Central memory CD4-positive, alpha-beta T cell (primary cell): ENCODE results near the gene PHLDB3.
"Not testable (repeated sequence)": the region's sequence is repeated elsewhere in the genome, so short reads cannot be mapped to it uniquely, and the experiment has no call there.

Experiments used
- DNase-seq: peaks from one replicate; pipeline ENCODE4 v3.0.0; 2022
- total RNA-seq, 3 experiments: gene quantifications; one replicate each; lab custom pipeline; 2026; lab: John Stamatoyannopoulos, UW

Gene PHLDB3
- 20.5 to 28.2 (median 24.8) reads per million in 3 experiments for total RNA-seq

GRCh38 chr19:43504426-43505185 is at the start of gene PHLDB3:
PHLDB3 (minus strand) TSS chr19:43504746; CDS start chr19:43504118, 628 bp downstream.
- DNase-seq, result no peak

GRCh38 chr19:43553656-43554055 is 49.1 kb upstream of the PHLDB3 start:
- no peak for DNase-seq

- no peak for DNase-seq
Measured at GRCh38 chr19:43552616-43553015, 48.1 kb upstream of the PHLDB3 start.

DNA sequence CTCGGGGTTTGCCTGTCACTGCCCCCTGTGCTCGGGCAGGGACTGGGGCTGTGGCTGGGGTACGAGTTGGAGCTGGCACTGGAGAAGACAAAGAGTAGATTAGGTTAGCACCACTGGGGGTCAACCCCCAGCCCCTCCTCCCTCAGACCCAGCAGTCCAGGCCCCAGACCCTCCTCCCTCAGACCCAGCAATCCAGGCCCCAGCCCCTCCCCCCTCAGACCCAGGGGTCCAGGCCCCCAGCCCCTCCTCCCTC is 47.6 kb upstream of the PHLDB3 start:
- DNase-seq, result no peak

DNA sequence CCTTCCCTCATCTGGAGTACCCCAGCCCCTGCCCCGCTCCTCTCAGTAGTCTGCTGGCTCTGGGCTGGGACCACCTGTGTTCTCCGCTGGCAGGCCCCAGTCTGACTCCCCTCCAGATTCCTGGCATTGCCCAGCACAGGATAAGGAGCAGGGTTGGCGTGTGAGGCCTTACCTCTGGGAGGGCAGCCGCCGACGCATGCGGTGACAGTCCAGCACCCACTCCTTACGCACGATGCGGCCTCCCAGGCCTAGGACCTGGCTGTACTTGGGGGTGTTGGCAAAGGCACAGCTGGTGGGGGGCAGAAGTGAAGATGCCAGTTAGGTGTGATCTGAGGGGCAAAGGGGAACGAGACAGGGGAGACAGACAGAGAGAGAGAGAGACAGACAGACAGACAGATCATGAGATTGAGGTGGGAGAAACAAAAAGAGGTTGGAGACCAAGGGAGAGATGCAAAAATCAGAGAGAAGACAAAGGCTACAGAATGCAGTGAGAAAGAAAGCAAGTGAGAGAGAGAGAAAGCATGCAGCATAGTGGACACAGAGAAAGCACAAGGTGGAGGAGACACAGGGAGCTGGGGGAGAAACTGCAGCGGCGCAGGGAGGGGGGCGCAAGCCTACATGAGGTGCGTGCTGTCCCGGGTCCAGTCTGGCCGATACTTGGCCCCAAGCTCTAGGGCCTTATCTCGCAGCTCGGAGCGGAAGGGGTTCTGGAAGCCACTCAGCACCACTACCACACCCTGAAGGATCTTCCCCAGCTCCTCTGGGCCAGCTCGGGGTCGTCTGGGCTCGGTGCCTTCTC is 47.1 kb upstream of the PHLDB3 start:
- DNase-seq, result no peak

DNA sequence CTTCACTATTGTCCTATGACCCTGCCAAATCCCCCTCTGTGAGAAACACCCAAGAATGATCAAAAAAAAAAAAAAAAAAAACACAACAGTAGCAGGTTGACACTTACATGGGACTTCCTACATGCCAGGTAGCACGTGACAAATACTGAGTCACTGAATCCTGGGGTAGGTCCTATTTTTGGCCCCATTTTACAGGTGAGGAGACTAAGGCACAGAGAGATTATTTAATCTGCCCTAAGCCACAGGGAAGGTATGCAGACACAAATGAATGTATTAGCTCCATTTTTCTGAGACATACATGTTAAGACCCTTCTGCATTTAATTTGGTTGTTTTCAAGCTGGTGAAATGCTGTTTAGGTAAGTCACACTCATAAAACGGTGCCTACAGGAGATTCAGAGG is 44.2 kb upstream of the PHLDB3 start:
- DNase-seq, result no peak

GRCh38 chr19:43547926-43548325 is 43.4 kb upstream of the PHLDB3 start:
- DNase-seq, result not testable (repeated sequence)

DNA sequence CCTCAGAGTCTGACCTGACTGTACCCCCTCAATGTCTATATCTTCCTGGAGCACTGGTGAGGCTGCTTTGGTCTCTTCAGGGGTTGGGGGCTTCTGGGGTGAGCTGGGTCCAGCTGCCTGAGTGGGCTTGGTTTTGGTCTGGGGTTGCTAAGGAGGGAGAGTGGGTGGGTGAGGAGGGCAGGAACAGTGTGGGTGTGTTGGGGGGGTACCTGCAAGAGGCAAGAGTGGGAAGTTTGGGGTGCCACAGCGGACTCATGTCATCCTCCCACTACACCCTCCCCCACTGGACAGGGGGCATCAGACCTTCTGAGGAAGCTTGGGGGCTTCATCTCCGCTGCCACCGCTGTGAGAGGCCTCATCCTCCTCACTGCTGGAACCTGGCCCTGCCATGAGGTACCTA is 42.0 kb upstream of the PHLDB3 start:
- no peak for DNase-seq

GRCh38 chr19:43545981-43546380 is 41.4 kb upstream of the PHLDB3 start:
- no peak for DNase-seq

- DNase-seq, result no peak
Measured at GRCh38 chr19:43545276-43545675, 40.7 kb upstream of the PHLDB3 start.

- DNase-seq, result no peak
Measured at GRCh38 chr19:43544077-43544476, 39.5 kb upstream of the PHLDB3 start.

GRCh38 chr19:43541920-43542650 is 37.5 kb upstream of the PHLDB3 start:
- no peak for DNase-seq

- DNase-seq, result no peak
Measured at GRCh38 chr19:43540381-43540780, 35.8 kb upstream of the PHLDB3 start.

DNA sequence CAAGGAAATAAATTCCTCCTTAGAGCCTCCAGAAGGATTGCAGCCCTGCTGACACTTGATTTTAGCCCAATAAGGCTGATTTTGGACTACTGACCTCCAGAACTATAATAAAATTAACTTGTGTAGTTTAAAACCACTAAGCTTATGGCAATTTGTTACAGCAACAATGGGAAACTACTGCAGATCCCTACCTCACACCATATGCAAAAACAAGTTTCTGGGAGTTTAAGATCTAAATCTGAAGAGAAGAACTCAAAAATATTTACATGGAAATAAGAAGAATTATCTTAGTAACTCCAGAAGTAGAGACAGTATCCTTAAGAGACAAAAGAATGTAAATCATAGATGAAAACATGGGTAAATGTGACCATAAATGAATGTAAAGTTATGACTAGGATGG is 34.4 kb upstream of the PHLDB3 start:
- no peak for DNase-seq

DNA sequence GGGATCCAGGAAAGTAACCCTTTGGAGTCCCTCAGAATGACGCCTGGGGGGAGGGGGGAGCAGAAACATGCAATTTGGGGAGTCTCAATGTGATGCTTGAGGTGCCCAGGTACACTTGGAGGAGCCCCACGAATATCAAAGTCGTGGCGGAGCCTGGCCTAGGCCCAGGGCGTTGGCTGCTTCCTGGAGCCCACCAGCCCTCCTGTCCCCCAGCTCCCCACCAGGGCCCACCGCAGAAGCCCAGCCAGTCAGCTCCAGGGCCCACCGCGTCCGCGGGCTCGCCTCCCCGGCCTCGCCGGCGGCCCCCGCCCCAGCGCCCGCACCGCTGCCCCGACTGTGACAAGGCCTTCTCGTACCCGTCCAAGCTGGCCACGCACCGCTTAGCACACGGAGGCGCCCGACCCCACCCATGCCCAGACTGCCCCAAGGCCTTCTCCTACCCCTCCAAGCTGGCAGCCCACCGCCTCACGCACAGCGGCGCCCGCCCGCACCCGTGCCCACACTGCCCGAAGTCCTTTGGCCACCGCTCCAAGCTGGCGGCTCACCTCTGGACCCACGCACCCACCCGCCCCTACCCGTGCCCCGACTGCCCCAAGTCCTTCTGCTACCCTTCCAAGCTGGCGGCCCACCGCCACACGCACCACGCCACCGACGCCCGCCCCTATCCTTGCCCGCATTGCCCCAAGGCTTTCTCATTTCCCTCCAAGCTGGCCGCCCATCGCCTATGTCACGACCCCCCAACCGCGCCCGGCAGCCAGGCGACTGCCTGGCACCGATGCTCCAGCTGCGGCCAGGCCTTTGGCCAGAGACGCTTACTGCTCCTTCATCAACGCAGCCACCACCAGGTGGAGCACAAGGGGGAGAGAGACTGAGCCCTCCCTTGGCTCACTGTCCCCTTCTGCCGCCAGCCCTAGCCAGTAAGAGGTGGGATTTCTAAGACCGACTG is 30.5 kb upstream of the PHLDB3 start:
- no peak for DNase-seq

GRCh38 chr19:43534305-43534815 is 29.8 kb upstream of the PHLDB3 start:
- no peak for DNase-seq

- peak; percentile 87 for DNase-seq
Measured at GRCh38 chr19:43533546-43534304, 29.2 kb upstream of the PHLDB3 start.

GRCh38 chr19:43532962-43533545 is 28.5 kb upstream of the PHLDB3 start, which contains the start of gene ZNF575:
ZNF575 (plus strand) TSS chr19:43533188; CDS start chr19:43534423, 1,235 bp downstream.
- peak; percentile 83 for DNase-seq

DNA sequence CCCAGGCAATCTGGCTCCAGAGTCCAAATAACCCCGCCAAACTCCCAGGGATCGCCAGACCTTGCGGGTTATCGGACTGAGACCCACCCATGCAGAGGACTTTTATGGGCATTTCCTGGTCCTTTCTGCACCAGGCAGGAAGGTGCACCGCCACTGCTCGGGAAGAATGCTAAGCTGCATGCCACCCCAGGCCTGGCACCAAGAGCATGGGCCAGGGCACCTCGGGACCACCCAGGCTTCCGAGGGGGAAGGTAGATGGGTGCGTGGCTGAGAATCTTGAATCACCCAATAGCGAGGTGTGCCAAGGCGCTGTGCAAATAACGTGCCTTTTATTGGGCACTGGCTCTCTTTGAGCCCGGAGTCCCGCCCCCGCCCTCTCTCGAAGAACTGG is 28.0 kb upstream of the PHLDB3 start:
- DNase-seq, result no peak

GRCh38 chr19:43527860-43528622 is 23.5 kb upstream of the PHLDB3 start:
- no peak for DNase-seq
